Liver (tissue), 9 donors: ENCODE data around the gene GNAO1. TPM values are rescaled to one million over a fixed set of nuclear protein-coding genes. Genes with fewer than 3 reads are reported as not detected.

ENCODE experiments used
- DNase-seq: peaks from one replicate; pipeline ENCODE4 v3.0.0-alpha.2; 2017; ENCODE audit warnings: low spot score
- H3K27ac ChIP-seq, 2 donors: one replicate each; pipeline ENCODE4 v1.7.0; 2013; ENCODE audit warnings: inconsistent platforms in 2 of 2, low read length in 2 of 2, control low read depth in 1 of 2, low read depth in 1 of 2, mild to moderate bottlenecking in 1 of 2
- H3K27me3 ChIP-seq, 4 donors: one replicate each; pipeline versions ENCODE4 v1.6.1 to v1.7.0; 2013; ENCODE audit warnings: low read length in 3 of 4, inconsistent platforms in 1 of 4, mild to moderate bottlenecking in 1 of 4, moderate library complexity in 1 of 4; ENCODE audit not compliant: control insufficient read depth in 4 of 4, insufficient read depth in 4 of 4
- H3K36me3 ChIP-seq, 4 donors: one replicate each; pipeline versions ENCODE4 v1.6.1 to v1.7.0; 2013; ENCODE audit warnings: low read length in 3 of 4, mild to moderate bottlenecking in 3 of 4, low read depth in 1 of 4, moderate library complexity in 1 of 4; ENCODE audit not compliant: control insufficient read depth in 4 of 4, insufficient read depth in 3 of 4
- H3K4me1 ChIP-seq, 4 donors: one replicate each; pipeline versions ENCODE4 v1.6.1 to v1.7.0; 2013; ENCODE audit warnings: low read length in 3 of 4, mild to moderate bottlenecking in 3 of 4, moderate library complexity in 1 of 4; ENCODE audit not compliant: control insufficient read depth in 4 of 4, insufficient read depth in 4 of 4
- H3K4me3 ChIP-seq, 3 donors: one replicate each; pipeline versions ENCODE4 v1.6.1 to v1.7.0; 2013; ENCODE audit warnings: low read length in 3 of 3, control low read depth in 1 of 3, low read depth in 1 of 3, mild to moderate bottlenecking in 1 of 3
- H3K9ac ChIP-seq, 2 donors: one replicate each; pipeline ENCODE4 v1.7.0; 2013; ENCODE audit warnings: low read length in 2 of 2, mild to moderate bottlenecking in 2 of 2, moderate library complexity in 2 of 2, control low read depth in 1 of 2, low read depth in 1 of 2
- H3K9me3 ChIP-seq, 4 donors: one replicate each; pipeline versions ENCODE4 v1.6.1 to v1.7.0; 2013; ENCODE audit warnings: low read length in 3 of 4; ENCODE audit not compliant: control insufficient read depth in 4 of 4
- ATF3 ChIP-seq: IDR thresholded peaks from 2 replicates; pipeline ENCODE4 v1.6.1; 2016; ENCODE audit warnings: antibody characterized with exemption
- CTCF ChIP-seq: fragments of 150-350 bp; IDR thresholded peaks from 2 replicates; pipeline ENCODE4 v1.5.1; 2017; ENCODE audit warnings: improper control_type of control experiment, low read depth, low read length; ENCODE audit not compliant: missing input control
- EGR1 ChIP-seq, 2 donors: IDR thresholded peaks; 2 replicates each; pipeline ENCODE4 v1.6.1; 2016 to 2018; ENCODE audit warnings: antibody characterized with exemption in 2 of 2, low read depth in 2 of 2
- FOXA1 ChIP-seq: IDR thresholded peaks from 2 replicates; pipeline ENCODE4 v1.6.1; 2016; ENCODE audit warnings: antibody characterized with exemption
- GABPA ChIP-seq, 2 donors: IDR thresholded peaks in 1 of 2; conservative IDR thresholded peaks in 1 of 2; 2 replicates each; pipeline ENCODE4 v1.6.1; 2016; ENCODE audit warnings: antibody characterized with exemption in 2 of 2, mild to moderate bottlenecking in 1 of 2, moderate library complexity in 1 of 2
- HNF4A ChIP-seq, 2 donors: conservative IDR thresholded peaks; 2 replicates each; pipeline ENCODE4 v1.6.1; 2016; ENCODE audit warnings: antibody characterized with exemption in 2 of 2, mild to moderate bottlenecking in 2 of 2
- JUND ChIP-seq, 2 donors: IDR thresholded peaks; 2 replicates each; pipeline ENCODE4 v1.6.1; 2016; ENCODE audit warnings: antibody characterized with exemption in 2 of 2
- MAX ChIP-seq: IDR thresholded peaks from 2 replicates; pipeline ENCODE4 v1.6.1; 2016; ENCODE audit warnings: antibody characterized with exemption
- RAD21 ChIP-seq, 2 donors: IDR thresholded peaks; 2 replicates each; pipeline ENCODE4 v1.6.1; 2016; ENCODE audit warnings: antibody characterized with exemption in 2 of 2, mild to moderate bottlenecking in 2 of 2
- REST ChIP-seq: IDR thresholded peaks from 2 replicates; pipeline ENCODE4 v1.6.1; 2016; ENCODE audit warnings: antibody characterized with exemption, mild to moderate bottlenecking
- RXRA ChIP-seq, 2 donors: IDR thresholded peaks; 2 replicates each; pipeline ENCODE4 v1.6.1; 2017 to 2018; ENCODE audit warnings: antibody characterized with exemption in 2 of 2, mild to moderate bottlenecking in 1 of 2
- SP1 ChIP-seq: IDR thresholded peaks from 2 replicates; pipeline ENCODE4 v1.6.1; 2018; ENCODE audit warnings: antibody characterized with exemption, mild to moderate bottlenecking
- TAF1 ChIP-seq: conservative IDR thresholded peaks from 2 replicates; pipeline ENCODE4 v1.6.1; 2016; ENCODE audit warnings: antibody characterized with exemption, mild to moderate bottlenecking
- YY1 ChIP-seq: IDR thresholded peaks from 2 replicates; pipeline ENCODE4 v1.6.1; 2016; ENCODE audit warnings: antibody characterized with exemption, mild to moderate bottlenecking
- ZBTB33 ChIP-seq: IDR thresholded peaks from 2 replicates; pipeline ENCODE4 v1.6.1; 2016; ENCODE audit warnings: antibody characterized with exemption
- WGBS: extraction: QIAGEN DNeasy Blood & Tissue Kit; methylation state at CpG from one replicate; pipeline ENCODE4 v1.1.7; 2013; 5-methylcytosine and 5-hydroxymethylcytosine counted together
- polyA plus RNA-seq, 2 donors: library from polyadenylated mRNA; stranded (reverse) in 1 of 2; unstranded in 1 of 2; fragments of 200-250 nt in 1 of 2; fragments of >200 nt in 1 of 2; fragmentation: Nextera tagmentation in 1 of 2; extraction: Ambion mirVana in 1 of 2; gene quantifications; one replicate each; pipeline versions ENCODE4 v1.2.1 to v1.2.3, GENCODE V29; 2013 to 2015
- total RNA-seq, 2 donors: library from RNA; depleted of rRNA; stranded (reverse); fragments of >200 nt; gene quantifications; one replicate each; pipeline ENCODE4 v1.2.3, GENCODE V29; 2014
- donor health status: healthy.
- donor health status: healthy.
- donor health status: healthy.
- donor health status: healthy.
- donor health status: healthy.

Gene GNAO1
- total and polyA plus RNA-seq, 4 donors = 0.61 to 15.1 (median 7.0) TPM

GRCh38 chr16:56234737-56235136, 43.4 kb downstream of the GNAO1 start:
- H3K27me3 ChIP-seq = no peaks in the 10 kb centered on the region
- H3K4me1 ChIP-seq = peaks cover 5 to 65% (median 49%) of the 10 kb centered on the region in 4 donors
- H3K9me3 ChIP-seq = no peaks in the 10 kb centered on the region
- 37% methylated on average over 5 of the region's 5 CpGs for WGBS
- H3K36me3 ChIP-seq = no peaks in the 10 kb centered on the region
- H3K4me3 ChIP-seq = peak overlapping the region; percentile 23 to 66 (median 58)
- no peak for DNase-seq
- peak in 1 of 2 donors; percentile 30 for TF ChIP-seq HNF4A (conservative IDR thresholded peaks at IDR 0.05)
- peak; percentile 15 for TF ChIP-seq SP1
- TF ChIP-seq REST = peak; percentile 8
- no peak for TF ChIP-seq YY1
- peak in 1 of 2 donors; percentile 50 for TF ChIP-seq RAD21 (IDR thresholded peaks at IDR 0.05)
- TF ChIP-seq RXRA (IDR thresholded peaks at IDR 0.05) = peak in 1 of 2 donors; percentile 24
- TF ChIP-seq TAF1 = no peak
- no peak for TF ChIP-seq ATF3
- TF ChIP-seq MAX = no peak
- no peak for TF ChIP-seq GABPA (IDR thresholded peaks at IDR 0.05 in 1 of 2, conservative IDR thresholded peaks at IDR 0.05 in 1 of 2)
- no peak for TF ChIP-seq EGR1 (IDR thresholded peaks at IDR 0.05; ENCODE audit: low read depth in 2 of 2)
- TF ChIP-seq CTCF = peak; percentile 10
- H3K9ac ChIP-seq = peak overlapping the region in 1 of 2 donors; percentile 27
- H3K27ac ChIP-seq = peak overlapping the region; percentile 45 to 71

GRCh38 chr16:56237451-56237930, 46.2 kb downstream of the GNAO1 start:
- WGBS = 53% methylated on average over 6 of the region's 6 CpGs
- Histone ChIP-seq H3K27ac (no peak overlapping the region), H3K4me1 (peaks cover 5 to 62% (median 50%) of the 10 kb centered on the region in 4 donors), H3K9me3 (no peaks in the 10 kb centered on the region), H3K27me3 (no peaks in the 10 kb centered on the region), H3K4me3 (no peak overlapping the region), H3K36me3 (peaks cover 0 to 3% (median 0%) of the 10 kb centered on the region in 4 donors), H3K9ac (no peak overlapping the region)
- no peak for DNase-seq
- no peak for TF ChIP-seq REST
- no peak for TF ChIP-seq TAF1
- TF ChIP-seq EGR1 (IDR thresholded peaks at IDR 0.05; ENCODE audit: low read depth in 2 of 2) = no peak
- TF ChIP-seq JUND (IDR thresholded peaks at IDR 0.05) = no peak
- TF ChIP-seq RXRA (IDR thresholded peaks at IDR 0.05) = no peak
- TF ChIP-seq ATF3 = no peak
- no peak for TF ChIP-seq HNF4A (conservative IDR thresholded peaks at IDR 0.05)
- TF ChIP-seq CTCF = no peak
- TF ChIP-seq ZBTB33 = no peak
- TF ChIP-seq RAD21 (IDR thresholded peaks at IDR 0.05) = no peak
- no peak for TF ChIP-seq FOXA1
- no peak for TF ChIP-seq SP1
- TF ChIP-seq MAX = no peak
